K562 (cell line): Measurements from ENCODE around the gene OTUD5. TPM values are rescaled to one million over a fixed set of nuclear protein-coding genes. Genes with fewer than 3 reads are reported as not detected.

Experiments
- ATF3 ChIP-seq, 2 experiments: fragments of 450-650 bp in 1 of 2; sonication (generic) in 1 of 2; formaldehyde crosslinking in 1 of 2; IDR thresholded peaks in 1 of 2; conservative IDR thresholded peaks in 1 of 2; 2 replicates each; pipeline versions ENCODE4 v1.6.1 to v1.8.1; 2016 to 2023; ENCODE audit warnings: mild to moderate bottlenecking in 2 of 2, moderate library complexity in 2 of 2, inconsistent platforms in 1 of 2, missing genetic modification reagents in 1 of 2
- BDP1 ChIP-seq: IDR thresholded peaks from 3 replicates; pipeline ENCODE4 v1.6.1; 2011; ENCODE audit not compliant: insufficient read length, insufficient read depth
- CBFA2T3 ChIP-seq: fragments of 450-650 bp; IDR thresholded peaks from 2 replicates; pipeline ENCODE4 v1.6.1; 2017
- CHD2 ChIP-seq: IDR thresholded peaks from 2 replicates; pipeline ENCODE4 v1.6.1; 2011; ENCODE audit warnings: low read depth, low read length
- E2F3 ChIP-seq: fragments of 250-450 bp; sonication (Bioruptor Pico); IDR thresholded peaks from 2 replicates; pipeline ENCODE4 v1.4.0; 2020; ENCODE audit warnings: mild to moderate bottlenecking
- ERF ChIP-seq: fragments of 450-650 bp; formaldehyde crosslinking; IDR thresholded peaks from 2 replicates; pipeline ENCODE4 v1.4.0; 2020; ENCODE audit warnings: mild to moderate bottlenecking, mixed read lengths
- MAFK ChIP-seq: IDR thresholded peaks from 2 replicates; pipeline ENCODE4 v1.6.1; 2011; ENCODE audit warnings: low read length, improper control_type of control experiment
- MGA ChIP-seq: fragments of 450-650 bp; IDR thresholded peaks from 2 replicates; pipeline ENCODE4 v1.6.1; 2016; ENCODE audit warnings: mild to moderate bottlenecking, moderate library complexity
- MTF1 ChIP-seq: fragments of 250-450 bp; sonication (Bioruptor Pico); IDR thresholded peaks from 2 replicates; pipeline ENCODE4 v1.9.0; 2021; ENCODE audit warnings: moderate library complexity, mild to moderate bottlenecking, inconsistent platforms, borderline replicate concordance
- TRIM24 ChIP-seq, 2 experiments: fragments of 450-650 bp; IDR thresholded peaks; 2 replicates each; pipeline ENCODE4 v1.6.1; 2016
- ZBTB8A ChIP-seq: fragments of 450-650 bp; IDR thresholded peaks from 2 replicates; pipeline ENCODE4 v1.6.1; 2018; ENCODE audit warnings: mild to moderate bottlenecking, moderate library complexity; ENCODE audit not compliant: partially characterized antibody
- ZNF551 ChIP-seq: fragments of 250-450 bp; sonication (Bioruptor Pico); IDR thresholded peaks from 2 replicates; pipeline ENCODE4 v1.5.0; 2021; ENCODE audit warnings: mild to moderate bottlenecking, moderate library complexity
- ZSCAN32 ChIP-seq: fragments of 450-650 bp; formaldehyde crosslinking; IDR thresholded peaks from 2 replicates; pipeline ENCODE4 v1.4.0; 2020; ENCODE audit warnings: mild to moderate bottlenecking, moderate library complexity
- polyA plus RNA-seq, 8 experiments: library from polyadenylated mRNA; depleted of rRNA in 4 of 8; stranded (reverse) in 5 of 8; unstranded in 3 of 8; fragments of >200 nt; fragmentation: Nextera tagmentation in 2 of 8; fragmentation: Illumina TruSeq in 1 of 8; extraction: Ambion mirVana in 2 of 8; extraction: Trizol in 1 of 8; gene quantifications; 2 replicates each; pipeline versions ENCODE4 v1.2.1 to v1.2.3, GENCODE V29; 2011 to 2014; ENCODE audit warnings: inconsistent platforms in 1 of 8, missing spikeins in 1 of 8
- total RNA-seq, 7 experiments: library from RNA; depleted of rRNA in 6 of 7; stranded (reverse); fragments of >200 nt in 6 of 7; fragmentation: Illumina TruSeq in 2 of 7; extraction: Trizol in 2 of 7; gene quantifications; 2 replicates each; pipeline versions ENCODE4 v1.2.1 to v1.2.3, GENCODE V29; 2011 to 2021; ENCODE audit warnings: low replicate concordance in 1 of 7

Gene OTUD5
- total and polyA plus RNA-seq, 9 of the 15 experiments (the other 6 are each of a cell fraction or from before 2014, with no cell fraction given): 3.6 to 102 (median 59.0) TPM

GRCh38 chrX:48940404-48940955, 16.9 kb downstream of the OTUD5 start (continued):
- 0 out of 2 replicates have a peak, but pooled peaks have one; percentile 11 for TF ChIP-seq ATF3 (IDR thresholded peaks at IDR 0.05)
- no peak for TF ChIP-seq ATF3 (CRISPR knock-in tag; conservative IDR thresholded peaks at IDR 0.05)
- 0 out of 2 replicates have a peak, but pooled peaks have one; percentile 72 for TF ChIP-seq ERF (CRISPR knock-in tag)
- no peak for TF ChIP-seq ZNF551 (CRISPR knock-in tag)
- no peak for TF ChIP-seq MTF1 (CRISPR knock-in tag)
- peak; percentile 95 for TF ChIP-seq MAFK
- peak; percentile 92 for TF ChIP-seq CBFA2T3
- 0 out of 4 replicates have a peak, but pooled peaks of 1 of the 2 experiments have one; percentile 55 for TF ChIP-seq TRIM24 (IDR thresholded peaks at IDR 0.05)
- TF ChIP-seq ZBTB8A: no peak
- peak; percentile 62 for TF ChIP-seq MGA
- no peak for TF ChIP-seq BDP1
- no peak for TF ChIP-seq CHD2
- TF ChIP-seq ZSCAN32: no peak
- no peak for TF ChIP-seq E2F3
